GM23248 (cell line): ENCODE results near the gene TMEM128. TPM values are rescaled to one million over a fixed set of nuclear protein-coding genes. Genes with fewer than 3 reads are reported as not detected.

ENCODE experiments used
- DNase-seq: peaks from one replicate; pipeline ENCODE4 v3.0.0-alpha.2; 2015
- H2AFZ ChIP-seq: fragments of 200-600 bp; sonication (generic); 2 replicates; pipeline ENCODE4 v1.6.1; 2016; ENCODE audit warnings: antibody characterized with exemption
- H3F3A ChIP-seq: fragments of 200-600 bp; sonication (generic); 2 replicates; pipeline ENCODE4 v1.6.1; 2016; ENCODE audit warnings: mild to moderate bottlenecking, antibody characterized with exemption, mixed run types; ENCODE audit not compliant: insufficient read depth
- H3K27ac ChIP-seq: fragments of 200-600 bp; sonication (generic); 2 replicates; pipeline ENCODE4 v1.5.1; 2016; ENCODE audit warnings: mild to moderate bottlenecking
- H3K27me3 ChIP-seq: fragments of 200-600 bp; sonication (generic); replicated peaks from 2 replicates; pipeline ENCODE4 v1.6.1; 2016; ENCODE audit warnings: mild to moderate bottlenecking; ENCODE audit not compliant: insufficient read depth
- H3K36me3 ChIP-seq: fragments of 200-600 bp; sonication (generic); 2 replicates; pipeline ENCODE4 v1.6.1; 2016; ENCODE audit warnings: low read depth, mild to moderate bottlenecking
- H3K4me1 ChIP-seq: fragments of 200-600 bp; sonication (generic); 2 replicates; pipeline ENCODE4 v1.6.1; 2016; ENCODE audit warnings: mild to moderate bottlenecking; ENCODE audit not compliant: insufficient read depth
- H3K4me2 ChIP-seq: fragments of 200-600 bp; sonication (generic); one replicate; pipeline ENCODE4 v1.6.1; 2016; ENCODE audit warnings: mild to moderate bottlenecking; ENCODE audit not compliant: unreplicated experiment
- H3K4me3 ChIP-seq: fragments of 200-600 bp; sonication (generic); 2 replicates; pipeline ENCODE4 v1.5.1; 2016; ENCODE audit warnings: mild to moderate bottlenecking
- H3K79me2 ChIP-seq: fragments of 200-600 bp; sonication (generic); 2 replicates; pipeline ENCODE4 v1.6.1; 2016; ENCODE audit warnings: mild to moderate bottlenecking; ENCODE audit not compliant: insufficient read depth
- H3K9ac ChIP-seq: fragments of 200-600 bp; sonication (generic); 2 replicates; pipeline ENCODE4 v1.6.1; 2016; ENCODE audit warnings: mild to moderate bottlenecking
- H3K9me2 ChIP-seq: fragments of 200-600 bp; sonication (generic); 2 replicates; pipeline ENCODE4 v1.6.1; 2016; ENCODE audit warnings: mixed run types, mild to moderate bottlenecking, moderate library complexity; ENCODE audit not compliant: insufficient read depth
- H3K9me3 ChIP-seq: fragments of 200-600 bp; sonication (generic); one replicate; pipeline ENCODE4 v1.6.1; 2017; ENCODE audit warnings: low read depth
- H4K20me1 ChIP-seq: fragments of 200-600 bp; sonication (generic); 2 replicates; pipeline ENCODE4 v1.6.0; 2016; ENCODE audit not compliant: insufficient read depth
- EZH2 ChIP-seq: fragments of 200-600 bp; sonication (generic); IDR thresholded peaks from 2 replicates; pipeline ENCODE4 v1.6.1; 2018; ENCODE audit warnings: antibody characterized with exemption, mild to moderate bottlenecking; ENCODE audit not compliant: insufficient read depth, poor library complexity, severe bottlenecking
- EZH2phosphoT487 ChIP-seq: fragments of 200-600 bp; sonication (generic); IDR thresholded peaks from 2 replicates; pipeline ENCODE4 v1.6.1; 2018; ENCODE audit warnings: antibody characterized with exemption, moderate library complexity, mild to moderate bottlenecking, low read depth; ENCODE audit not compliant: insufficient read depth
- WGBS, 2 experiments: methylation state at CpG; one replicate each; pipeline ENCODE4 v1.1.6; 2015 to 2017; ENCODE audit warnings: low lambda C conversion rate in 2 of 2, low coverage in 1 of 2; ENCODE audit errors: missing lambda C conversion rate in 2 of 2; 5-methylcytosine and 5-hydroxymethylcytosine counted together
- in situ Hi-C: fragments of 300-500 bp; cut with MboI; formaldehyde crosslinking; loops from 2 replicates; pipeline ENCODE4 v1.15.0; 2020
- polyA plus RNA-seq: library from polyadenylated mRNA; unstranded; fragments of >200 nt; fragmentation: Nextera tagmentation; extraction: Ambion mirVana; gene quantifications from 2 replicates; pipeline ENCODE4 v1.2.1, GENCODE V29; 2016
- total RNA-seq: library from RNA; depleted of rRNA; stranded (reverse); fragments of >200 nt; shearing (Covaris generic); gene quantifications from 2 replicates; pipeline ENCODE4 v1.2.3, GENCODE V29; 2014

Gene TMEM128
- total and polyA plus RNA-seq, 2 experiments from 2014 or later, result 25.9 to 35.4 TPM

DNA sequence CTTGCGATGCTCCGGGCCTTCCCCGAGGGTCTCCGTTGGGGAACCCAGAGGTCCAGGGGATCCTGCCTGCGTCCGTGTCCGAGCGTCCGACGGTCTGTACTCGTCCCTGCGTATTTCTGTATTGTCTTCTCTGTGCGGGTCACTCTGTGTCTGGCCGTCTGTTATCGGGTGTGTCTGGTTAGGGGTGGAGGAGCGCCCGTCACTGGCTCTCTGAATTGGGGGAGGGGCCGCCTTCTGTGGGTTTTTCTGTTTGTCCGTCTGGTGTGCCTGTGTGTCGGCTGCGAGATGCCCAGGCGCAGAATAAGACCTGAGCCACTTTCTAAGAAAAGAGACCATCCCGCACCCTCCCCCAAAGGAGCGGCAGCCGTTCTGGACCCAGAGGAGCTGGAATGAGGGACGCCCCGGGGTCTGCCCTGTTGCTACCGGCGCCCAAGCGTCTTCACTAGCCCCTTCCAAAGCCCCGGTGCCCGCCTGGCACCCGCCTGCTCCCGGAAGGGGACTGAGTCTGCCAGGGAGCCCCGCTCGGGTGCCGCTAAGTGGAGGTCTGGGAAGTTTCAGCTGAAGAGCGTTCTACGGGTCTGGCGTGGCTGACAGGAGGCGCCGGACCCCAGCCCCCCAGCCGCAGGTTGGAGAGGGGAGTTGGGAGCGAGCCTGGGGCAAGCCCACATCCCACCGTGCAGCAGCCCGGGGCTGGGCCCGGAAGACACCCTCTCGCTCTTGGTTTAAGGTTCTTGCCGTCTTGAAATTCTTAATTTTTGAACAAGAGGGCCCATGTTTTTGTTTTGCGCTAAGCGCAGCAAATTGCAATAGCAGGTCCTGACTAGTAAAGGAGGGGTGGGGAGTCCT lies 20.3 kb downstream of the TMEM128 start:
- peaks cover 15% of the 10 kb centered on the region for H3K27me3 ChIP-seq
- no peak for DNase-seq
- H2AFZ ChIP-seq, result no peak overlapping the region
- H3K27ac ChIP-seq, result no peak overlapping the region
- no peaks in the 10 kb centered on the region for H3K79me2 ChIP-seq
- no peaks in the 10 kb centered on the region for H3K36me3 ChIP-seq
- no peaks in the 10 kb centered on the region for H3K9me2 ChIP-seq
- TF ChIP-seq EZH2 (peak; percentile 92), EZH2phosphoT487 (peak; percentile 60; the same call in 1 of the 2 replicates)
- H3K4me2 ChIP-seq, result no peak overlapping the region
- H3K4me3 ChIP-seq, result no peak overlapping the region
- no peaks in the 10 kb centered on the region for H3K4me1 ChIP-seq
- H3K9me3 ChIP-seq, result no peaks in the 10 kb centered on the region
- no peaks in the 10 kb centered on the region for H3F3A ChIP-seq
- 3 to 5% methylated on average over 48 to 50 of the region's 51 CpGs for WGBS, 2 experiments
- in situ Hi-C loops, result no loop called here
- no peak overlapping the region for H3K9ac ChIP-seq
- H4K20me1 ChIP-seq, result no peaks in the 10 kb centered on the region

DNA sequence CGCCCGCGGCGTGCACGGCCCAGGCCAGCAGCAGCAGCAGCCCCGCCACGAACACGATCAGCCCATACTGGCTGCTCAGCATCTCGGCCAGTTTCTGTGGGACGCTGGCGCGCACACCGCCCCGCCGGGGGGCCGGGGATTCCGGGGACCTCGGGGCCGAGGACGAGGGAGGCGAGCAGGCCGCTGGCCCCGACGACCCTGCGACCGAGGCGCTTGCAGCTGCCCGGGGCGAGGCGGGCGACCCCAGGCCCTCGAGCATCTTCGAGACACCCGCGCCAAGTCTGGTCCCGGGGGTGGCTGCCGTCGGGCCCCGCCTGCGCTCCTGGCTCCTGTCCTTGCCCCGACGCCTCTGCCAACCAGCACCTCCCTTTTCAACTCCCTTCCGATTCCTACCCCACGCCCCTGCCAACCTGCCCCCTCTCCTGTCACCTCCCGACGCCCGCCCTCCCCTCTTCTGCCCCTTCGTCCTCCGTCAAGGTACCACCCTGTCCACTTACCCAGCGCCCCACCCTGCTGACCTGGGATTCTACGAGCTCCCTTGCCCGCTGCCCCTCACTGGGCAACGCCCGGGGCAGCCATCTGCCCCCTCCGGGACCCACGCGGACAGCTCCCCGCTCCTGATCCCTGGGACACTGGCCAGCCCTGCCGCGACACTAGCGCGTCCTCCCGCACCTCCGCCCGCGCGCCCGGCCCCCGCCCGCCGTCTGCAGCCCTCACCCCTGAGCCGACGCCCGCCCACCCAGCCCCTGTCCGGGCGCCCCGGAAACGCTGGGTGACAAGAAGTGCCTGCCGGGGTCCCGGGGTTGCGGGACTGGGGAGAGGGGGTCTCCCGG lies 21.2 kb downstream of the TMEM128 start, which contains the start of gene OTOP1:
Gene OTOP1, minus strand, starts transcription at position 324 of the 833 bp plus-strand sequence. Its CDS starts 65 bp downstream, at position 259.
- no peak within 1 kb of the TSS for H3K4me2 ChIP-seq
- H3K4me3 ChIP-seq, result no peak within 1 kb of the TSS; the same call in 1 of the 2 replicates
- WGBS, 2 experiments, result 11 to 16% methylated on average over 18 to 59 of the region's 82 CpGs
- no peak for DNase-seq
- H3K27me3 ChIP-seq, result peaks cover 15% of the 10 kb centered on the region
- H3K9ac ChIP-seq, result no peak within 1 kb of the TSS
- no peaks in the 10 kb centered on the region for H3K4me1 ChIP-seq
- no peak within 1 kb of the TSS for H2AFZ ChIP-seq
- H3K27ac ChIP-seq, result no peak within 1 kb of the TSS
- no peaks in the 10 kb centered on the region for H3K9me2 ChIP-seq
- no peaks in the 10 kb centered on the region for H4K20me1 ChIP-seq
- TF ChIP-seq EZH2phosphoT487, result no peak
- peak; percentile 87 for TF ChIP-seq EZH2
- H3K79me2 ChIP-seq, result no peaks in the 10 kb centered on the region
- H3F3A ChIP-seq, result no peaks in the 10 kb centered on the region
- no peaks in the 10 kb centered on the region for H3K36me3 ChIP-seq
- in situ Hi-C loops, result no loop called here
- H3K9me3 ChIP-seq, result no peaks in the 10 kb centered on the region

DNA sequence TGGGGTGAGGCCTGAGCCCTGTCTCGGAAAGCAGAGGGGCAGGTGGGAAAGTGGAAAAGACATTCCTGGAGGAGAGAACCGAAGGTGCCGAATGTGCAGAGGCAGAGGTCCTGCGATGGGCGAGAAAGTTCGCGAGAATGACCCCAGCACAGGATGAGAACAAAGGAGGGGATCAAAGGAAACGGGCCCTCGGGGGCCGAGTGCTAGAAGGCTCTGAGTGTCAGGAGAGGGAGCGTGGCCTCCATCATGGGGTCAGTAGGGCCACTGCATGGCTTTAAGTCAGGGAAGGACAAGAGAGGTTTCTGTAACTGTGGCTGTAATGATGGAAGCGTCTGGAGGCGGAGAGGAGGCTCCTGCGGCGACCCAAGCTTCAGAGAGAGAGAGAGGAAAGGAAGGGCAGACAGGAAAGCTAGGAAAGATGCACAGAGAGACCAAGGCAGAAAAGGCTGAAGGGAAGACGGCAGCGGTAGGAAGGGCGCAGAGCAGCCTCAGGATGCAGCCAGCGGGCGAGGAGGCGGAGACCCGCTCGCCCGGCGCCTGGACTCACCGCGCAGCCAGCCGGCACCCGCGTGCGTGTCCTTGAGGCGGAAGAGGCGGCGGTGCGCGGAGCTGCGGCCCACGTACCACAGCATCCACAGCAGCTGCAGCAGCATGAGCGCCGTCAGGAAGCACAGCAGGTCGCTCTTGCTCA lies 22.0 kb downstream of the TMEM128 start:
- DNase-seq, result peak; percentile 38
- no peaks in the 10 kb centered on the region for H3K9me3 ChIP-seq
- H3K4me2 ChIP-seq, result no peak overlapping the region
- no peaks in the 10 kb centered on the region for H3K36me3 ChIP-seq
- peaks cover 15% of the 10 kb centered on the region for H3K27me3 ChIP-seq
- no peaks in the 10 kb centered on the region for H3K79me2 ChIP-seq
- no peaks in the 10 kb centered on the region for H3F3A ChIP-seq
- no peak overlapping the region; the same call in 1 of the 2 replicates for H3K4me3 ChIP-seq
- WGBS, 2 experiments, result 7 to 10% methylated on average over 40 to 41 of the region's 41 CpGs
- TF ChIP-seq EZH2phosphoT487, result no peak
- no peak for TF ChIP-seq EZH2
- no peak overlapping the region for H3K9ac ChIP-seq
- H2AFZ ChIP-seq, result no peak overlapping the region
- H3K9me2 ChIP-seq, result no peaks in the 10 kb centered on the region
- in situ Hi-C loops, result no loop called here
- no peak overlapping the region for H3K27ac ChIP-seq
- H3K4me1 ChIP-seq, result no peaks in the 10 kb centered on the region
- no peaks in the 10 kb centered on the region for H4K20me1 ChIP-seq

DNA sequence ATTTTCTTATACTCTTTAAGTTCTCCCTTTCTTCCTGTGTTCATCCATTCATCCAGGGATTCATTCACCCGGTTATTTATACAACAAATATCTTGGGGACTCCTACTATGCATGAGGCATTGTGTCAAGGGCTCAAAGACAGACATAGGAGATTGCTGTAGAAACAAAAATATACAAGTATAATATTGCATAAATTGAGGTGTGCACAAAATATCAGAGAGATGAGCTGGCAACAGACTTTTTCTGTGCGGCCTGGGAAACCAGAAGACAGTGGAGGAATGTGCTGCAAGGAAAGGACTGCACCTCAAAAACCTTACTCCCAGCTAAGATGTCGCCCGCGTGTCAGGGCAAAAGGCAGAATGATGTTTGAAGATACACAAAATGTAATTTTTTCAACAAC lies 30.9 kb downstream of the TMEM128 start:
- no peak for TF ChIP-seq EZH2phosphoT487
- no peak for TF ChIP-seq EZH2
- in situ Hi-C loops, result no loop called here
- Histone ChIP-seq H3K4me3 (no peak overlapping the region), H3K79me2 (no peaks in the 10 kb centered on the region), H3K9ac (no peak overlapping the region), H2AFZ (no peak overlapping the region), H4K20me1 (no peaks in the 10 kb centered on the region), H3F3A (peaks cover 4% of the 10 kb centered on the region; the same call in 1 of the 2 replicates), H3K9me2 (no peaks in the 10 kb centered on the region), H3K36me3 (no peaks in the 10 kb centered on the region), H3K4me2 (no peak overlapping the region), H3K9me3 (no peaks in the 10 kb centered on the region), H3K4me1 (no peaks in the 10 kb centered on the region), H3K27me3 (0 out of 2 replicates have a peak, but pooled peaks cover 11% of the 10 kb centered on the region), H3K27ac (no peak overlapping the region)
- WGBS, 2 experiments, result 72 to 77% methylated on average over 5 of the region's 5 CpGs
- peak; percentile 4 for DNase-seq
